ENCODE measurements around the gene AMPD2.

- TF ChIP-seq SPI1 (IDR thresholded peaks at IDR 0.05; ENCODE audit: low read depth, low read length) = no peak
- no peak for TF ChIP-seq POLR2AphosphoS5 (IDR thresholded peaks at IDR 0.05; ENCODE audit: low read depth, low read length)
- TF ChIP-seq POLR2A (IDR thresholded peaks at IDR 0.05; ENCODE audit: low read depth, low read length) = no peak
- TF ChIP-seq PAX5 (IDR thresholded peaks at IDR 0.05; ENCODE audit: insufficient read depth, low read length, severe bottlenecking) = no peak
- no peak for TF ChIP-seq TAF1 (IDR thresholded peaks at IDR 0.05; ENCODE audit: low read depth, low read length)
These were observed 48.6 kb downstream of the AMPD2 start for GRCh38 chr1:109668123-109668775.
